ENCODE data around the gene TSC22D1. TPM values are rescaled to one million over a fixed set of nuclear protein-coding genes. Genes with fewer than 3 reads are reported as not detected.

TSC22D1 gene
- polyA plus RNA-seq, 1 donor from 2014 or later: 355 TPM

DNA sequence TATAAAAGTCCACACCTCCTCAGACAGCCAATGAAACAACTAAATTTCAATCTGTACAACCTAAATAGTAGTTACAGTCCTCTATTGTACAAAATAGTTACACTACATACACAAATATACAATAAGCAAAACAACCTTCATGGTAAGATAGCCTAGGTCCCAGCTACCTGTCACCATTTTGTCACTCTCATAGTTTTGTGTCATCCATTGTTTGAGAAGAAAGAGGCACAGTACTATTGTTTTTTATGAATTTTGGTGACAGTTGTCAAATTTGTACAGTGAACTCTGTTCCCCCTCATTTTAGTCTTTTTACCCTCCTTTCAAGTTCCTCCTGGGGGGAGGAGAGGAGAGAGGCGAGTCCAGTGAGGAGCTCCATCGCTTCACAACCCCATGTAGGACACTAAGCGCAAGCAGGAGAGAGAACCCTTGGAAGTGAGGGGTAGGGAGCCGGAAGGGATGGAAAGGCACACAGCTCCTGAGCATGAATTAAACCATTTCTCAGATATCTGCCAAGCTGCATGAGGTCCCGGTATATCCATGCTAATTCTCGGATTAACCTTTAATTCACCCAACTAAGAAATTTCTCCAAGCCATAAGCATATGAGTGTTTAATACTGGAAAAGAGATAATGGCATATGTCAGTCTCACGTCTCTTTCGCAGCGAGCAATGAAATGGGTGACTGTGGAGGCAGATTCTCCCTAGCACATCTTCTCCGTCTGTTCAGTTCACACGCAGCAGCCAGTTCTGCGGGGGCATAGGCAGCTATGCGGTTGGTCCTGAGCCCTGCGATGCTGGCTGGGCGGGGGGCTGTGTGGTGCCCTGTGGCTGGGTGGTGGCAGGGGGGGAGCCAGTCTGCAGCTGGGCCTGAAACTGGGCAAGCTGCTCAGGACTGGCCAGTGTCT is 142.0 kb downstream of the TSC22D1 start:
- Histone ChIP-seq H3K9ac (ENCODE audit: low read length) (peak overlapping the region; percentile 85), H3K27ac (ENCODE audit: low read length) (peak overlapping the region; percentile 99), H3K4me3 (ENCODE audit: low read length) (peak overlapping the region; percentile 74), H3K9me3 (ENCODE audit: low read length) (no peaks in the 10 kb centered on the region), H3F3A (ENCODE audit: insufficient read depth, low read length, poor library complexity, severe bottlenecking) (peaks cover 7% of the 10 kb centered on the region), H3K36me3 (ENCODE audit: insufficient read depth, low read length) (peaks cover 5% of the 10 kb centered on the region), H3K9me2 (ENCODE audit: insufficient read depth, low read length) (no peaks in the 10 kb centered on the region), H2AFZ (ENCODE audit: low read depth, low read length) (no peak overlapping the region), H3K27me3 (ENCODE audit: insufficient read depth, low read depth, low read length) (no peaks in the 10 kb centered on the region), H3K4me2 (ENCODE audit: low read length) (peak overlapping the region; percentile 98), H3K79me2 (replicated peaks; ENCODE audit: insufficient read depth, low read length) (peaks cover 47% of the 10 kb centered on the region), H4K20me1 (ENCODE audit: insufficient read depth) (peaks cover 18% of the 10 kb centered on the region)
- no peak for TF ChIP-seq MXI1 (conservative IDR thresholded peaks at IDR 0.05; ENCODE audit: poor library complexity, severe bottlenecking)
- TF ChIP-seq POLR2AphosphoS5 (IDR thresholded peaks at IDR 0.05): no peak
- TF ChIP-seq, protein P1, sequence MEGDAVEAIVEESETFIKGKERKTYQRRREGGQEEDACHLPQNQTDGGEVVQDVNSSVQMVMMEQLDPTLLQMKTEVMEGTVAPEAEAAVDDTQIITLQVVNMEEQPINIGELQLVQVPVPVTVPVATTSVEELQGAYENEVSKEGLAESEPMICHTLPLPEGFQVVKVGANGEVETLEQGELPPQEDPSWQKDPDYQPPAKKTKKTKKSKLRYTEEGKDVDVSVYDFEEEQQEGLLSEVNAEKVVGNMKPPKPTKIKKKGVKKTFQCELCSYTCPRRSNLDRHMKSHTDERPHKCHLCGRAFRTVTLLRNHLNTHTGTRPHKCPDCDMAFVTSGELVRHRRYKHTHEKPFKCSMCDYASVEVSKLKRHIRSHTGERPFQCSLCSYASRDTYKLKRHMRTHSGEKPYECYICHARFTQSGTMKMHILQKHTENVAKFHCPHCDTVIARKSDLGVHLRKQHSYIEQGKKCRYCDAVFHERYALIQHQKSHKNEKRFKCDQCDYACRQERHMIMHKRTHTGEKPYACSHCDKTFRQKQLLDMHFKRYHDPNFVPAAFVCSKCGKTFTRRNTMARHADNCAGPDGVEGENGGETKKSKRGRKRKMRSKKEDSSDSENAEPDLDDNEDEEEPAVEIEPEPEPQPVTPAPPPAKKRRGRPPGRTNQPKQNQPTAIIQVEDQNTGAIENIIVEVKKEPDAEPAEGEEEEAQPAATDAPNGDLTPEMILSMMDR (IDR thresholded peaks at IDR 0.05; ENCODE audit: poor library complexity, severe bottlenecking): no peak
- TF ChIP-seq, protein P2, sequence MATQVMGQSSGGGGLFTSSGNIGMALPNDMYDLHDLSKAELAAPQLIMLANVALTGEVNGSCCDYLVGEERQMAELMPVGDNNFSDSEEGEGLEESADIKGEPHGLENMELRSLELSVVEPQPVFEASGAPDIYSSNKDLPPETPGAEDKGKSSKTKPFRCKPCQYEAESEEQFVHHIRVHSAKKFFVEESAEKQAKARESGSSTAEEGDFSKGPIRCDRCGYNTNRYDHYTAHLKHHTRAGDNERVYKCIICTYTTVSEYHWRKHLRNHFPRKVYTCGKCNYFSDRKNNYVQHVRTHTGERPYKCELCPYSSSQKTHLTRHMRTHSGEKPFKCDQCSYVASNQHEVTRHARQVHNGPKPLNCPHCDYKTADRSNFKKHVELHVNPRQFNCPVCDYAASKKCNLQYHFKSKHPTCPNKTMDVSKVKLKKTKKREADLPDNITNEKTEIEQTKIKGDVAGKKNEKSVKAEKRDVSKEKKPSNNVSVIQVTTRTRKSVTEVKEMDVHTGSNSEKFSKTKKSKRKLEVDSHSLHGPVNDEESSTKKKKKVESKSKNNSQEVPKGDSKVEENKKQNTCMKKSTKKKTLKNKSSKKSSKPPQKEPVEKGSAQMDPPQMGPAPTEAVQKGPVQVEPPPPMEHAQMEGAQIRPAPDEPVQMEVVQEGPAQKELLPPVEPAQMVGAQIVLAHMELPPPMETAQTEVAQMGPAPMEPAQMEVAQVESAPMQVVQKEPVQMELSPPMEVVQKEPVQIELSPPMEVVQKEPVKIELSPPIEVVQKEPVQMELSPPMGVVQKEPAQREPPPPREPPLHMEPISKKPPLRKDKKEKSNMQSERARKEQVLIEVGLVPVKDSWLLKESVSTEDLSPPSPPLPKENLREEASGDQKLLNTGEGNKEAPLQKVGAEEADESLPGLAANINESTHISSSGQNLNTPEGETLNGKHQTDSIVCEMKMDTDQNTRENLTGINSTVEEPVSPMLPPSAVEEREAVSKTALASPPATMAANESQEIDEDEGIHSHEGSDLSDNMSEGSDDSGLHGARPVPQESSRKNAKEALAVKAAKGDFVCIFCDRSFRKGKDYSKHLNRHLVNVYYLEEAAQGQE (IDR thresholded peaks at IDR 0.05; ENCODE audit: borderline replicate concordance): no peak
- TF ChIP-seq SMC3 (conservative IDR thresholded peaks at IDR 0.05; ENCODE audit: poor library complexity): no peak
- no peak for TF ChIP-seq EP300 (conservative IDR thresholded peaks at IDR 0.05; ENCODE audit: poor library complexity, severe bottlenecking)
- no peak for TF ChIP-seq RAD21 (conservative IDR thresholded peaks at IDR 0.05)
- TF ChIP-seq EZH2 (IDR thresholded peaks at IDR 0.05; ENCODE audit: borderline replicate concordance, insufficient read depth, low read length, poor library complexity, severe bottlenecking): no peak
- no peak for TF ChIP-seq TAF1 (IDR thresholded peaks at IDR 0.05; ENCODE audit: low read depth)

DNA sequence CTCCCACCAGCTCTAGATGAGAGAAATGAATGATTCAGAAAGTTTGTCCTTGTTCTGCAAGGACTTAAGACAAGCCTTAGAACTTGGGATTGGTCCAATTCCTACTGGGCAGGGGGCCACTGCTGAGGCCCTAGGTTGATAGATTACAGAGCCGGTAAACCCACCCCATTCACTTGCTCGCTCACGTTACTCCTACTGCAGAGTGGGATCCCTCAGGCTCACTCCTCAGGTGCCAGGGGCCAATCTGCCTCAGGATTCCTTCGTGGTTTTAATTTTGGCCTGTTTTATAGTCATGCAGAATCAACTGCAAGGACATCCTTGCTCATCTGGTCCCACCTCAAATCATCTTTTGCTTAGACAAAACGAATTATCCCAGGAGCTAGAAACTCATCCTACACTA is 143.5 kb downstream of the TSC22D1 start:
- peak overlapping the region; percentile 74 for H3K4me3 ChIP-seq (ENCODE audit: low read length)
- H3K36me3 ChIP-seq (ENCODE audit: insufficient read depth, low read length): peaks cover 5% of the 10 kb centered on the region
- H3K79me2 ChIP-seq (replicated peaks; ENCODE audit: insufficient read depth, low read length): peaks cover 44% of the 10 kb centered on the region
- no peak overlapping the region for H3K27ac ChIP-seq (ENCODE audit: low read length)
- H3K9ac ChIP-seq (ENCODE audit: low read length): peak overlapping the region; percentile 85
- peaks cover 18% of the 10 kb centered on the region for H4K20me1 ChIP-seq (ENCODE audit: insufficient read depth)
- H3F3A ChIP-seq (ENCODE audit: insufficient read depth, low read length, poor library complexity, severe bottlenecking): peaks cover 7% of the 10 kb centered on the region
- no peak overlapping the region for H2AFZ ChIP-seq (ENCODE audit: low read depth, low read length)
- no peaks in the 10 kb centered on the region for H3K9me3 ChIP-seq (ENCODE audit: low read length)
- TF ChIP-seq RAD21 (conservative IDR thresholded peaks at IDR 0.05): no peak
- TF ChIP-seq, protein P1 (IDR thresholded peaks at IDR 0.05; ENCODE audit: poor library complexity, severe bottlenecking): no peak
- TF ChIP-seq TAF1 (IDR thresholded peaks at IDR 0.05; ENCODE audit: low read depth): no peak
- no peak for TF ChIP-seq EZH2 (IDR thresholded peaks at IDR 0.05; ENCODE audit: borderline replicate concordance, insufficient read depth, low read length, poor library complexity, severe bottlenecking)
- TF ChIP-seq POLR2AphosphoS5 (IDR thresholded peaks at IDR 0.05): no peak
- TF ChIP-seq, protein P2 (IDR thresholded peaks at IDR 0.05; ENCODE audit: borderline replicate concordance): no peak
- TF ChIP-seq MXI1 (conservative IDR thresholded peaks at IDR 0.05; ENCODE audit: poor library complexity, severe bottlenecking): no peak
- TF ChIP-seq EP300 (conservative IDR thresholded peaks at IDR 0.05; ENCODE audit: poor library complexity, severe bottlenecking): no peak
- TF ChIP-seq SMC3 (conservative IDR thresholded peaks at IDR 0.05; ENCODE audit: poor library complexity): no peak
- H3K27me3 ChIP-seq (ENCODE audit: insufficient read depth, low read depth, low read length): no peaks in the 10 kb centered on the region
- H3K9me2 ChIP-seq (ENCODE audit: insufficient read depth, low read length): no peaks in the 10 kb centered on the region
- H3K4me2 ChIP-seq (ENCODE audit: low read length): peak overlapping the region; percentile 98

Measured in neural cell (in vitro differentiated cells).